Measurements from ENCODE around the gene MPP3. TPM values are rescaled to one million over a fixed set of nuclear protein-coding genes. Genes with fewer than 3 reads are reported as not detected.

Gene MPP3
- total and polyA plus RNA-seq, 9 of the 15 experiments (the other 6 are each of a cell fraction or from before 2014, with no cell fraction given): 0.41 to 10.4 (median 4.5) TPM

- TF ChIP-seq, protein P1, sequence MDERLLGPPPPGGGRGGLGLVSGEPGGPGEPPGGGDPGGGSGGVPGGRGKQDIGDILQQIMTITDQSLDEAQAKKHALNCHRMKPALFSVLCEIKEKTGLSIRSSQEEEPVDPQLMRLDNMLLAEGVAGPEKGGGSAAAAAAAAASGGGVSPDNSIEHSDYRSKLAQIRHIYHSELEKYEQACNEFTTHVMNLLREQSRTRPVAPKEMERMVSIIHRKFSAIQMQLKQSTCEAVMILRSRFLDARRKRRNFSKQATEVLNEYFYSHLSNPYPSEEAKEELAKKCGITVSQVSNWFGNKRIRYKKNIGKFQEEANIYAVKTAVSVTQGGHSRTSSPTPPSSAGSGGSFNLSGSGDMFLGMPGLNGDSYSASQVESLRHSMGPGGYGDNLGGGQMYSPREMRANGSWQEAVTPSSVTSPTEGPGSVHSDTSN (CRISPR knock-in tag; IDR thresholded peaks at IDR 0.05; ENCODE audit: low read depth): no peak
- TF ChIP-seq, protein P1 (tag; conservative IDR thresholded peaks at IDR 0.05; ENCODE audit: low read depth): no peak
These were observed 49.8 kb downstream of the MPP3 start (continued) for GRCh38 chr17:43782913-43783680.

DNA sequence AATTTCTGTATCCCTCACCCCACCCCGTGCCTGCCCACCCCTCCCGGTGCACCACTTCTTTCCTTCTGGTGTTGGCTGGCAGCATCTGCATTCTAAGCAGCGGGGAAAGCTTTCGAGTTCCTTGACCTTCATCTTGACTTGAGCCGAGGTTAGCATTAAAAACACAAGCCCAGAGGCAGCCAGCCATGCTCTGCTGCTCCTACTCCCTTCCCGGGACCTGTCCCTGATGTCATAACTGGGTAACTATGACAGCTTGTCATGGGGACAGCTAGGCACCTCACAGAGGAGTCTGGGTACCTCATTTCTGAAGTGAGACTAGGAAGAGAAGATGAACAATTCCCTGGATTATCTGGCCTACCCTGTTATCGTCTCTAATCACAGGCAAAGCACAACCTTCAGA lies 52.8 kb downstream of the MPP3 start, which contains the start of gene CFAP97D1:
TSS of gene CFAP97D1 (plus strand) at position 301 of the 400 bp plus-strand sequence. CDS start at position 329, 28 bp downstream.
- intact Hi-C loops (cut with micrococcal nuclease): no loop called here
- POLR2A ChIA-PET: interaction anchor here (0.9 kb wide), 1 partner anchor 37 kb away, joined by 3 read pairs; no protein-coding TSS in a partner anchor

More for the DNA sequence above, 52.8 kb downstream of the MPP3 start, which contains the start of gene CFAP97D1:
- Histone ChIP-seq H3K4me1 (replicated peaks in 1 of 2; ENCODE audit: control insufficient read depth in 2 of 2, insufficient read depth in 2 of 2, low read length in 2 of 2) (peaks cover 7 to 20% of the 10 kb centered on the region in 2 experiments; a peak in 4 of 5 replicates), H3K27me3 (ENCODE audit: control insufficient read depth in 2 of 2, insufficient read depth in 2 of 2, low read length in 2 of 2) (peaks cover 31 to 45% of the 10 kb centered on the region in 2 experiments), H3K36me3 (ENCODE audit: control insufficient read depth, insufficient read depth, low read length) (peaks cover 6% of the 10 kb centered on the region; the same call in 1 of the 3 replicates), H4K20me1 (replicated peaks; ENCODE audit: control insufficient read depth, insufficient read depth, low read length) (no peaks in the 10 kb centered on the region), H3K9me1 (ENCODE audit: control insufficient read depth, insufficient read depth, low read length) (no peaks in the 10 kb centered on the region), H3K27ac (ENCODE audit: extremely low read depth, low read depth, low read length) (no peak within 1 kb of the TSS), H3K4me3 (peak within 1 kb of the TSS; percentile 73), H3K9me3 (replicated peaks; ENCODE audit: control insufficient read depth, insufficient read depth, low read depth, low read length) (no peaks in the 10 kb centered on the region), H2AFZ (ENCODE audit: low read depth, low read length) (peak within 1 kb of the TSS; percentile 95), H3K9ac (ENCODE audit: insufficient read depth in 1 of 2, low read depth in 2 of 2, low read length in 2 of 2) (peak within 1 kb of the TSS; percentile 54 to 95; a peak in 3 of 4 replicates), H3K79me2 (ENCODE audit: control insufficient read depth, insufficient read depth, low read length) (no peaks in the 10 kb centered on the region), H3K4me2 (ENCODE audit: insufficient read depth, low read length) (peak within 1 kb of the TSS; percentile 84)
- no peak for ATAC-seq
- TF ChIP-seq CCAR2 (IDR thresholded peaks at IDR 0.05; ENCODE audit: low read depth, low read length) (no peak), CHD1 (IDR thresholded peaks at IDR 0.05; ENCODE audit: low read length) (no peak), DEAF1 (CRISPR knock-in tag; IDR thresholded peaks at IDR 0.05) (no peak), ZNF224 (CRISPR knock-in tag; IDR thresholded peaks at IDR 0.05) (no peak), TSC22D4 (tag; IDR thresholded peaks at IDR 0.05) (no peak), RUNX1 (IDR thresholded peaks at IDR 0.05; ENCODE audit: low read depth) (no peak), ZNF445 (CRISPR knock-in tag; IDR thresholded peaks at IDR 0.05; ENCODE audit: low read depth) (no peak), ZNF316 (IDR thresholded peaks at IDR 0.05) (no peak), ZKSCAN8 (CRISPR knock-in tag; IDR thresholded peaks at IDR 0.05) (no peak), BRD4 (IDR thresholded peaks at IDR 0.05) (no peak), SRSF9 (IDR thresholded peaks at IDR 0.05; ENCODE audit: borderline replicate concordance, low read depth, low read length) (no peak), CBX3 (IDR thresholded peaks at IDR 0.05; ENCODE audit: borderline replicate concordance in 1 of 2, low read length in 2 of 2) (no peak)
- 7% methylated on average over 7 of the region's 7 CpGs for WGBS (ENCODE audit: insufficient coverage, low coverage, missing lambda C conversion rate)
- BruUV-seq (replicated peaks): no TSS peak
- in situ Hi-C loops (cut with MboI): no loop called here
- no peak for DNase-seq (ENCODE audit: extremely low read depth in 1 of 4, low spot score in 3 of 4)
- no peak for FAIRE-seq
- CTCF ChIA-PET (ENCODE audit: low intra/inter-chr PET ratio): interaction anchor here (1.3 kb wide), 1 partner anchor 66 kb away, joined by 5 read pairs; no protein-coding TSS in a partner anchor

Measured in K562 (cell line).